A549 treated with DMSO at 1 μM for 4 hours (cell line): ENCODE results near the gene KLF3. TPM values are rescaled to one million over a fixed set of nuclear protein-coding genes. Genes with fewer than 3 reads are reported as not detected.

Experiments used
- total RNA-seq: library from RNA; stranded (reverse); fragments of 200-300 nt; extraction: Qiagen RNA extraction; gene quantifications from 5 replicates; pipeline ENCODE4 v1.2.3, GENCODE V29; 2022; ENCODE audit warnings: low read depth

KLF3 gene
- total RNA-seq, result 11.0 to 13.9 TPM (median 12.6 TPM) in 5 replicates

DNA sequence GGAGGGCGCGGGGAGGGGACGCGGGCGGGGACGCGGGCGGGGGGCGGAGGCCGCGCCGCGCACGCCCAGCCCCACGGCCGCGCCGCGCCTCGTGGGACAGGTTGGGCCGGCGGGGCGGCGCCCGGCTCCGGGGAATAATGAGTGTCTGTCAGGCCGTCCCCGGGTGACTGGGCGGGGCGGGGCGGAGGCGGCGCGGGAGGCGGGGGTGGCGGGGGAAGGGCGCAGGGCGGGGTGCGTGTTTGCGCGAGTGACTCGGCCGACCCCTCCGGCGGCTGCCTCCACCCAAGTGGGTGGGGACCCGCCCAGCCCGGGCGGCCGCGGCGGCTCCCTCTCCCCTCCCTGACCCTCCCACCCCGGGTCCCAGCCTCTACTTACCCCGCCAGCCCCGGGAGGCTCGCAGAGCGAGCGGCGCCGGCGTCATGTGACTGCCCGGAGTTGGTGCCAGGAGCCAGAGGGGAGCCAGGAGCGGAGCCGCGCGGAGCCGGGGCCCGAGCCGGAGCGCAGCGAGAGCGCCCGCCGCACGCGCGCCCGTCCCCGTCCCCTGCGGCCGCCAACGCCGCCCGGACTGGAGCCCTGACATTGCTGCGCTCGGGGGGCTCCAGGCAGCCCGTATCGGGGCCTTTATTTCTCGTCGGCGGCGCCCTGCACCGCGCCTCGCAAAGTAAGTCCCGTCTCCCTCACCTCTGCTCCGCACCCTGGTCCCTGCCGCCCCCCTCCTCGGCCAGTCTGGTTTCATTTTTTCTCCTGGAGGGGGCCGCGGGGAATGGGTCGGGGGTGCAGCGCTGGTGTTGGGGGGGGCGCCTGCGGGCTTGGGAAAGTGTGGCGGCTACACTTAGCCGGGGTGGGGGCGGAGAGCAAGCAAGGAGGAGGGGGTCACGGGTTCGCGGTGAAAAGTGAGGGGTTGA, at the start of gene KLF3:
KLF3 (plus strand) TSS at position 399 of the 905 bp plus-strand sequence. CDS start 16,427 bp downstream, outside the sequence.

Other genes starting within 250 kb of the KLF3 start
- gene TLR10, start 118.8 kb downstream of the KLF3 start, total RNA-seq, result 0.05 TPM in 3 of 5 replicates, not detected in the others
- gene TLR1, start 140.6 kb downstream of the KLF3 start, total RNA-seq, result 0.15 to 0.99 TPM (median 0.76 TPM) in 5 replicates
- gene TLR6, start 192.6 kb downstream of the KLF3 start, total RNA-seq, result 4.7 to 7.1 TPM (median 5.5 TPM) in 5 replicates
- 23.9 to 41.6 TPM (median 38.2 TPM) in 5 replicates for gene FAM114A1, start 203.6 kb downstream of the KLF3 start, total RNA-seq